Measurements from ENCODE around the gene CEP89.
A peak's percentile ranks its signal among the peaks of the same experiment; 100 is the strongest.
"Not testable (repeated sequence)": the region's sequence is repeated elsewhere in the genome, so short reads cannot be mapped to it uniquely, and the experiment has no call there.

CEP89 gene

GRCh38 chr19:32971715-32972540, at the start of gene CEP89, which contains the start of gene FAAP24:
Gene CEP89, minus strand, starts transcription at chr19:32971958. Its CDS starts 84 bp downstream, at chr19:32971874.
Gene FAAP24, plus strand, starts transcription at chr19:32972242. Its CDS starts 955 bp downstream, at chr19:32973197.
- peak; percentile 92 to 98 (median 96) for DNase-seq (ENCODE audit: low read depth in 3 of 3)

DNA sequence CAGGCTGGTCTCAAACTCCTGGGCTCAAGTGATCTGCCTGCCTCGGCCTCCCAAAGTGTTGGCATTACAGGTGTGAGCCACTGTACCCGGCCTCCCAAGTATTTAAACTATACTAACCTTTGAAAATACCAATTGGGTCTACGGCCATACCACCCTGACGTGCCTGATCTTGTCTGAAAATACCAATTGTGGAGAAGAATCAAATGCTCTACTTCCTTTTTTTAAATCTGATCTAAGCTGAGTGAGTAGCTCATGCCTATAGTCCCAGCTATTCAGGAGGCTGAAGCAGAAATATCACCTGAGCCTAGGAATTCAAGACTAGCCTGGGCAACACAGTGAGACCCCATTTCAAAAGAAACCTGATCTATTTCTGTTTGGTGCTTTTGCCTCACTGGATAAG, 39.1 kb upstream of the CEP89 start:
- not testable (repeated sequence) for DNase-seq (ENCODE audit: low read depth in 3 of 3)

GRCh38 chr19:33008738-33009137, 37.0 kb upstream of the CEP89 start:
- no peak for DNase-seq (ENCODE audit: low read depth in 3 of 3)

- DNase-seq (ENCODE audit: low read depth in 3 of 3) = no peak
Observed at GRCh38 chr19:33005440-33005839, 33.7 kb upstream of the CEP89 start.

GRCh38 chr19:33003424-33004024, 31.8 kb upstream of the CEP89 start:
- DNase-seq (ENCODE audit: low read depth in 3 of 3) = not testable (repeated sequence)

DNA sequence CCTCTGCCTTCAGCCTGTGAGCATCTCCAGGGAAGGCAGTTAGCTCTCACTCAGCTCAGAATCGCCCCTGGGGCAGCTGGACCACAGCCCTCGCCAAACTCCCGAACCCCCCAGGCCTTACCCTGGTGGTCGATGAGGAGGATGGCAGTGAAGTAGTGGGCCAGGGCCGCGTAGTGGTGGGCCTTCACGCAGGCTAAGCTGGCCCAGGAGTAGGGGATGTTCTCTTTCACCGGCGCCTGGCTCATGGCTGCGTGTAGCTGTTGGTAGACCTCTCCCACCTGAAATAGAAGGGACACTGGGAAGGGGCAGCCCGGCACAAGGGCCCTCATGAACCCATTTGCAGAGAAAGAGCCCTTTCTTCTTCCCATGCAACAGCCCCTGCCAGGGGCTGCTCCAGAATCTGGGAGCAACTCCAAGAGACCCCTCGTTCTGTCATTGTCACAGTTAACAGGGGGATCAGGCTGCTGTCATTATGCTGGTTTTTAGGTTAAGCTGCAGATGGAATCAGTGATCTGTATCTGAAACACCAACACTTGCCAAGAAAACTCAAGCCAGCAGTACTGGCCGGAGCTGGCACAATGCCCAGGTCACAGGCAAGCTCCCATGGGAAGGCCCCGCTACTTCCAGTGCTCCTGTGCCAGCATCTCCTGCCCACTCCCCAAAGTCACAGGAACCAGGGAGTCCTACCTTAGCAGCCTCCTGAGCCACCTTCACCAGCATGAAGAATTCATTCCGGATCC, 30.5 kb upstream of the CEP89 start:
- not testable (repeated sequence) for DNase-seq (ENCODE audit: low read depth in 3 of 3)

DNA sequence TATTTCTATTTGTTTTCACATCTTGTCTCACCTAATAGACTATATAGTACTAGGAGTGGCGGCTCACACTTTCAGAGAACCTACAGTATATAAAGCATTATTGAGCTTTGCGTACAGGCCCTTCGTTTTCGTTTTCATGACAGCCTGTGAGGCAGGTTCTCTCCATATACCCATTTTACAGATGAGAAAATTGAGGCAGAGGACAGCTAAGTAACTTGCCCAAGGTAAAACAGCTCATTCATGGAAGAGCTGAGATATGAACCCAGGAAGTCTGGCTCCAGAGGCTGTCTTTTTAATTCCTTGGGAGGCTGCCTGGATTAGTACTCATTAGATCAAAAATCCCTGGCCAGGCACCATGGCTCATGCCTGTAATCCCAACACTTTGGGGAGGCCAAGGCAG, 29.2 kb upstream of the CEP89 start:
- no peak for DNase-seq (ENCODE audit: low read depth in 3 of 3)

DNA sequence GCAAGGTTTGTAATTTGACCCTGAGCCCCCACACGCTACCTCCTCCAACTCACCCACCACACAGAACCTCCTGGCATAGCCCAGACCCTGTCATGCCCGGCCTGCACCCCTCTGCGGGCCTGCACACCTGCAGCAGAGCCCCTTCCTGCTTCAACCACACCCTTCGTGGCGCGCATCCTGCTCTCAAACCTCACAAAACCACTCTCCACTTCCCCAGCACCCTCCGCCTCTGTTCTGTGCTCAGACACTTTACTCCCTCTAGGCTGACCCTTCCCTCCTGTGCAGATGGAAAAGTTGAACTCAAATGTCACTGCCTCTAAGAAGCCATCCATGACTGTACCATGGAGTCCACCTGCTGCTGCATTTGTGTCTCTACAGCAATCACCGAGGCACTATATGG, 28.8 kb upstream of the CEP89 start:
- DNase-seq (ENCODE audit: low read depth in 3 of 3) = no peak

DNA sequence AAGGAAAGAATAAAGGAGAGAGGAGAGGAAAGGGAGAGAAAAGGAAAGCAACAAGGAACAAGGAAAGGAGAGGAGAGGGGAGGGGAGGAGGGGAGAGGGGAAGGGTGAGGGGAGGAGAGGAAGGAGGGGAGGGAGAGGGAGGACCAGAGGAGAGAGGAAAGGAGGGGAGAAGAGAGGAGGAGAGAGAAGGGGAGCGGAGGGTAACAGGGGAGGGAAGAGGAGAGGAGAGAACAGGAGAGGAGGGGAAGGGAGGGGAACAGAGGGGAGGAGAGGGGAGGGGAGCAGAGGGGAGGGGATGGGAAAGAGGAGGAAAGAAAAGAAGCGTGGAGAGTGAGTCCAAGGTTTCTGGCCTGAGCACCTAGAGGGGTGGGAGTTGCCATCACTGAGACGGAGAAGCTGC, 27.0 kb upstream of the CEP89 start:
- no peak for DNase-seq (ENCODE audit: low read depth in 3 of 3)

GRCh38 chr19:32997716-32998355, 26.1 kb upstream of the CEP89 start:
- DNase-seq (ENCODE audit: low read depth in 3 of 3) = no peak

GRCh38 chr19:32997061-32997464, 25.3 kb upstream of the CEP89 start:
- not testable (repeated sequence) for DNase-seq (ENCODE audit: low read depth in 3 of 3)

- DNase-seq (ENCODE audit: low read depth in 3 of 3) = not testable (repeated sequence)
Observed at GRCh38 chr19:32995966-32996365, 24.2 kb upstream of the CEP89 start.

DNA sequence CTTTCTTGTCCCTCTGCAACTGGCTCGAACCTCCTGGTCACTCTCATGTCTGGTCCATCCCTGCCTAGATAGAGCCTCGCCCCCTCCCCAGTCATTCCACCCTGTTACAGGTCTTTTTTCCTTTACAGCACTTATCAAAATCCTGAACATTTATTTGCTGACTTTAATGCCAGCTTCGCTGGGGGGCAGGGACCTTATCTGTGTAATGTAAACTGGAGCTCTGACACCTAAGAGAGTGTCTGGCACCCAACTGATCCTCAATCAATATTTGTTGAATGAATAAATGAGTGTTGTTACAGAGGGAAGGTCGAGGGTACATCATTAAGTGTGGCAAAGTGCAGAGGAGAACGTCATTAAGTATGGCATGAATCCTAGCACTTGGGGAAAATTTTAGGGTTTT, 17.0 kb upstream of the CEP89 start:
- no peak for DNase-seq (ENCODE audit: low read depth in 3 of 3)

DNA sequence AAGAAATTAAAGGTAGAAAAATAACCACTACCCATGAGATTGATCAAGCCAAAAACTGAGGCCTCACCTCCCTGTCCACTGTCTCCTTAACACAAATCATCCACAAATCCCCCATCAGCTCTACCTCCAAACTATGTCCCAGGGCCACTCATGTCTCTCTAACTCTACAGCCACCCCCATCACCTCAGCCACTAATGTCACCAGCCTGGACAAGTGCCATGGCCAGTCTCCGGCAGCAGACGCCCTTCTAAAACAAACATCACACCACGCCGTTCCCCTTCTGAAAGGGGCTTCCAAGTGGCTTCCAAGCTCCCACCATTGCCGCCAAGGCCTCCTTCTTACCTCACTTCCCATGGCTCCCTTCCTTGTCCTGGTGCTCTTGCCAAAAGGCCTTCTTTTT, 16.5 kb upstream of the CEP89 start:
- DNase-seq (ENCODE audit: low read depth in 3 of 3) = not testable (repeated sequence)

DNA sequence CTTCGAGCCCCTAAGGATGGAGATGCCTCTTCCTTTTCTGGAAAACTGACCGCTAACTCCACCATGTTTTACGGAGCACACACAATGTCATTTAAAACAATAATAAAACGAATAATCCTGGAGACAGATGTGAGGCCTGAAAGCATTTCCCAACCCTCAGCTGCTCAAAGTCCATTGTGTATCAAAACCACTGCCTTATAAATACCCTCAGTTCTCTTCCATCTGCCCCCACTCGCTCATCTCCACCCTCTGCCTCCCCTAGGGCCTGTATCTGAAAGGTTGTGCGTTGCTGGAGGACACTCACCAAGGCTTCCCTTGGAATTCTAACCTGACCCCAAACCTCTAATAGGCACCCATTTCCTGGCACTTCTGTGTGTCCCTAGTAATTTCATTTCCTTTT, 10.7 kb upstream of the CEP89 start:
- not testable (repeated sequence) for DNase-seq (ENCODE audit: low read depth in 3 of 3)

DNA sequence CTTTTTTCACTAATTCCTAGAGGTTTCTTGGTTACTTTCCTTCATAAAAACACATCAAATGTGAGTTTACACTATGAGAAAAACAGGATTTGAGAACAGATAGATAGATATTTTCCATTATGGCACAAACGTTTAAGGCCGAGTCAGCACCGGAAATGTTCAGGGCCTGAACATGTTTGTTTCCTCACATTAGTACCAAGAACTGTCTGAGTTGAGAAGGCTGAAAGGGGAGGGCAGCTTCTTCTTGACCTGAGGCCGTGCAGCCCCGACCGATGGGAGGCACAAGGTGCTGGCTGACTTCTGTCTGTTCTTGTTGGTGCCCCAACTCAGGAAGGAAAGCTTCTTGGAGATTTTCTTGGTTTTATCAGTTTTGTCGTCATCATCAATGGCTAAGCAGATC, 8.0 kb upstream of the CEP89 start:
- not testable (repeated sequence) for DNase-seq (ENCODE audit: low read depth in 3 of 3)

- DNase-seq (ENCODE audit: low read depth in 3 of 3) = not testable (repeated sequence)
Observed at GRCh38 chr19:32977813-32978212, 6.1 kb upstream of the CEP89 start.

DNA sequence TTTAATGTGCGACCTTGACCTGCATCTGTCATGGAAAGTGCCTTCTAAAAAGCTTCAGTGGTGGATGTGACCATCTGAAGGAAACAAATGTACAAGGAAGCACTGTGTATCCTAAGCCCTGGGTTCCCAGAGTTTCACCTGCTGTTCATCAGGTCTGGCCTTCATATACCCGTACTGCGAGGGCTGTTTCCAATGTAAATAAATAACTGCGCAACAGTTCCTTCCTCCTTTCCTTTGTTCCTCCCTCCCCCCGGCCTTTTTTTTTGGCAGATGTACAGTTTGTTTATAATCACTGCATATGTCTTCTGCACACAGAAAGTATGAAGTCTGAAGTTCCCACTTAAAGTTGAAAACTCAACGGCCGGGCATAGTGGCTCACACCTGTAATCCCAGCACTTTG, 5.5 kb upstream of the CEP89 start:
- no peak for DNase-seq (ENCODE audit: low read depth in 3 of 3)

GRCh38 chr19:32976223-32976805, 4.6 kb upstream of the CEP89 start:
- DNase-seq (ENCODE audit: low read depth in 3 of 3) = peak; percentile 37 to 66 (median 60)

GRCh38 chr19:32971012-32971595, 654 bp downstream of the CEP89 start:
- no peak for DNase-seq (ENCODE audit: low read depth in 3 of 3)

DNA sequence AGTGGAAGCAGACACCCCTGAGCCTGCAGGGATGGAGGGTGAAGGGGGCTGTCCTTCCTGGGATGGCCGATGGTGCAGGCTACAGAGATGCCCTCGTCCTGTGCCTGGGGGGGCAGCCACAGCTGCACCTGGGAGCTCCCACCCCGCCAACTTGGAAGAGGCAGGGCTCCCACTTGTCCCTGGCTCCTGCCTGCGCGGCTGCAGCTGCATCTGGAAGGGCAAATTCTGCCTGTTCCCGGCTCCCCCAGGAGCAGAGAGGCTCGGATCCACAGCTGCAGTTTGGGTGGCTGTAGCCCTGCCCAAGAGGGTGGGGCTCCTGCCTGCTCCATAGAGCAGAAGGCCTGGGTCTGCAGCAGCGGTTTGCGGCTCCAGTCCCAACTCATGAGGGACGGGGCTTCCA, 2.2 kb downstream of the CEP89 start:
- DNase-seq (ENCODE audit: low read depth in 3 of 3) = no peak
